Small intestine (tissue), 7 donors: Measurements from ENCODE around the gene DIS3L2. TPM values are rescaled to one million over a fixed set of nuclear protein-coding genes. Genes with fewer than 3 reads are reported as not detected.

Experiments used
- DNase-seq, 2 donors: peaks; one replicate each; pipeline versions ENCODE4 v3.0.0 to v3.0.0-alpha.2; 2013
- FAIRE-seq: peaks from 2 replicates; lab custom pipeline; 2012; peaks lifted over from hg19 to GRCh38; lab: Jason Lieb, UNC
- H3K27ac ChIP-seq, 3 donors: one replicate each; pipeline ENCODE4 v1.5.1; 2013; ENCODE audit warnings: low read length in 2 of 3, mild to moderate bottlenecking in 2 of 3, control low read depth in 1 of 3, inconsistent platforms in 1 of 3, low read depth in 1 of 3, moderate library complexity in 1 of 3
- H3K27me3 ChIP-seq, 3 donors: one replicate each; pipeline ENCODE4 v1.6.1; 2013; ENCODE audit warnings: low read length in 3 of 3, inconsistent platforms in 1 of 3; ENCODE audit not compliant: control insufficient read depth in 3 of 3, insufficient read depth in 3 of 3
- H3K36me3 ChIP-seq, 3 donors: one replicate each; pipeline ENCODE4 v1.6.1; 2013; ENCODE audit warnings: low read length in 3 of 3, inconsistent platforms in 1 of 3, low read depth in 1 of 3, mild to moderate bottlenecking in 1 of 3, moderate library complexity in 1 of 3; ENCODE audit not compliant: control insufficient read depth in 3 of 3, insufficient read depth in 2 of 3
- H3K4me1 ChIP-seq, 3 donors: one replicate each; pipeline ENCODE4 v1.6.1; 2013; ENCODE audit warnings: low read length in 2 of 3, inconsistent platforms in 1 of 3, low read depth in 1 of 3, mild to moderate bottlenecking in 1 of 3, moderate library complexity in 1 of 3; ENCODE audit not compliant: control insufficient read depth in 3 of 3, insufficient read depth in 2 of 3
- H3K4me3 ChIP-seq, 3 donors: one replicate each; pipeline ENCODE4 v1.5.1; 2013; ENCODE audit warnings: low read length in 3 of 3, control low read depth in 1 of 3, inconsistent platforms in 1 of 3, low read depth in 1 of 3, mild to moderate bottlenecking in 1 of 3, moderate library complexity in 1 of 3
- H3K9me3 ChIP-seq, 2 donors: one replicate each; pipeline ENCODE4 v1.6.1; 2013; ENCODE audit warnings: low read depth in 1 of 2, low read length in 1 of 2; ENCODE audit not compliant: control insufficient read depth in 2 of 2, insufficient read depth in 1 of 2
- WGBS, 3 donors: extraction: QIAGEN DNeasy Blood & Tissue Kit; methylation state at CpG; one replicate each; pipeline ENCODE4 v1.1.7; 2013; 5-methylcytosine and 5-hydroxymethylcytosine counted together
- polyA plus RNA-seq, 4 donors: library from polyadenylated mRNA; stranded (reverse) in 3 of 4; unstranded in 1 of 4; fragments of 200-250 nt in 3 of 4; fragments of 120-200 nt in 1 of 4; gene quantifications; one replicate each; pipeline versions ENCODE4 v1.2.1 to v1.2.3, GENCODE V29; 2013
- donor health status: healthy with polysubstance abuse.
- donor health status: control.
- donor health status: control.
- donor health status: Bipolar disorder and iron deficiency.
- donor health status: healthy.

DIS3L2 gene
- polyA plus RNA-seq, 4 donors = 8.3 to 22.1 (median 11.8) TPM

DNA sequence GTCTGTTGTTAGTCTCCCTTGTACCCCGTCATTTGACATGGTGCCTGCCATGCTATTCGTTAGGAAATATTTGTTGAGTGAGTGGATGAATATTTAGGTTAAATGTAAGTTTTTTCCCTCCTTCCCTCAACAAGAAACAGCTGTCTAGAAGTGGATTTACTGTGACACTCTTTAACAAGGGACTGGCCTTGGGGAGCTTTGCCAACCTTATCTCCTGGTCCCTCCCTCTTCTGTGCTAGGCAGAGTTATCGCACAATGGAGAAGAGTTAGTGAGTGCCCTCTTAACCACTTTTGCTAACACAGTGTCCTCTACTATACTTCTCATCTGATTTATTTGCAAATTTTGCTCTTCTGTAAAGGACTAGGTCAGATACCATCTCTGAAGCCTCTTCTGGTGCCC lies 61.2 kb downstream of the DIS3L2 start:
- no peak overlapping the region for H3K27ac ChIP-seq
- no peaks in the 10 kb centered on the region for H3K4me1 ChIP-seq
- DNase-seq (peak; percentile 13 to 44), FAIRE-seq (no peak)
- no peaks in the 10 kb centered on the region for H3K9me3 ChIP-seq
- WGBS, 3 donors = 33 to 68% (median 64%) methylated on average over 3 of the region's 3 CpGs
- peaks cover 9 to 15% (median 14%) of the 10 kb centered on the region in 3 donors for H3K36me3 ChIP-seq
- no peaks in the 10 kb centered on the region for H3K27me3 ChIP-seq
- no peak overlapping the region for H3K4me3 ChIP-seq

DNA sequence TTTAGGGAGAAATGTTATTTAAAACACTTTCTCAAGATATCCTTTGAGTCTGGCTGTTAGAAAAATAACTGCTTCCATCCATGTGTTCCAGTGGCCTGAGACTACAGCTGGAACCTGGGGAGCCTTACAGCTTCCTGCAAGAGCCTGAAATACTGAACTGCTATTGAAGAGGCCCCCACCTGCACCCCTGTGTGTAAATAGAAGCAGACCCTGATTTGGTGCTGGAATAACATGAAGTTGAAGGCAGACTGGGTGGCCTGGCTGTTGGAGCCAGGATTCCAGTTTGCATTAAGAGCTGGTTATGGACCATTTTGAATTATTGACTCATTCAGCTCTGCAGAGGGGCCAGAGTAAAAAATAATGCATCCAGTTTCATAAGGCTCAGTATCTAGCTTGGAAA lies 61.9 kb downstream of the DIS3L2 start:
- Histone ChIP-seq H3K36me3 (peaks cover 9 to 15% (median 11%) of the 10 kb centered on the region in 3 donors), H3K9me3 (no peaks in the 10 kb centered on the region), H3K27me3 (no peaks in the 10 kb centered on the region), H3K4me3 (no peak overlapping the region), H3K4me1 (no peaks in the 10 kb centered on the region), H3K27ac (no peak overlapping the region)
- DNase-seq = no peak
- no peak for FAIRE-seq

DNA sequence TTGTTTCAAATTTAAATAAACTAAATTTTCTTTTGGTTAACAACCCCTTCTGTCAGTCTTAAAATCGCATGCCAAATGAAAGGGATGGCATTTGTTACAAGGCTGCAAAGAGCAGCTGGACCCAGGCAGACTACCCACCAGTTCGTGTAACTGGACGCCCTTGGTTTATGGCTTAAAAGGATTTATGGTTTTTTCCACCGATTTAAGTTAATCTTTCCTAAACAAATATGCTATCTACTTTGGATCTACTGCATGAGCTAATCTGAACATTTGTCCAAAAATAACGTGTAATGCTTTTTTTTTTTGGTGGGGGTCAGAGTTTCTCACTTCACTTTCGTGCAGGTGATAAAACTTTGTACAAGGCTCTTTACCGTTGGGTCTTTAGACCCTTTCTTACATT lies 62.9 kb downstream of the DIS3L2 start:
- H3K27ac ChIP-seq = no peak overlapping the region
- FAIRE-seq (no peak), DNase-seq (no peak)
- H3K4me1 ChIP-seq = no peaks in the 10 kb centered on the region
- no peaks in the 10 kb centered on the region for H3K27me3 ChIP-seq
- WGBS, 3 donors = 83 to 92% (median 86%) methylated on average over 7 of the region's 7 CpGs
- H3K36me3 ChIP-seq = peaks cover 9 to 13% (median 11%) of the 10 kb centered on the region in 3 donors
- no peak overlapping the region for H3K4me3 ChIP-seq
- no peaks in the 10 kb centered on the region for H3K9me3 ChIP-seq

DNA sequence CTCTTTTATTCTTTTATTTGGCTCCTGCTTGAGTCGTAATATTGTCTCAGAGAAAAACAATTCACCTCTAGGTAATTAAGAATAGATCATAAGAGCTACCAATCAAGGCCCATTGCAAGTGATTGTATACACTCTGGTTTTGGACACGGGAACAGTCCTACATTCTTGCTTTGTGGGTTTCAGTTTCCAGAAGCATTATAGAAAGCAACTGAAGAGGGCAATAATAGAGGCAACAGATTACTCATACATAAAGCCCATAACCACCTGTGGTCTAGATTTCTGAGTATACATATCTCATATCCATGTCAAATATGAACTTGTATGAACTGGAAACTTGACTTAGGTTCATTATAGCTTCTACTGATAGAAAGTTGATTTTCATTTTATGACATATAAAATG lies 65.4 kb downstream of the DIS3L2 start:
- DNase-seq = no peak
- no peak overlapping the region for H3K4me3 ChIP-seq
- peaks cover 6 to 14% (median 10%) of the 10 kb centered on the region in 3 donors for H3K36me3 ChIP-seq
- WGBS, 3 donors = 81 to 95% (median 90%) methylated on average over 2 of the region's 2 CpGs
- no peaks in the 10 kb centered on the region for H3K9me3 ChIP-seq
- FAIRE-seq = no peak
- no peak overlapping the region for H3K27ac ChIP-seq
- H3K4me1 ChIP-seq = no peaks in the 10 kb centered on the region
- H3K27me3 ChIP-seq = no peaks in the 10 kb centered on the region

DNA sequence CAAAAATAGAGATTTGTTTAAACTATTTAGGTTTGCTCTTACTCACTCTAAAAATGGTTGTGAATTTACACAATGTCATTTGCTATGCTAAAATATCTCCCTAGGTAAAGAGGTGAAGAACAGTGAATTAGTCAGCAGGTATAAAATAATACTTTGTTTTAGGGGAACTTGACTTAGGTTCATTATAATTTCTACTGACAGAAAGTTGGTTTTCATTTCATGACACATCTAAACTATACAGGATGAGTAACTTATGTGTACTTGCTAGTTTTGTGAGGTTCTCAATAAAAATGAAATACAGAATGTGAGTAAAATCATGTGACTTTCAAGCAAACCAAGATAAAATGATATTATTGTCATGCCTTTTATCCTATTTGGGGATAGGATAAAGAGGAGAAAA lies 66.0 kb downstream of the DIS3L2 start:
- Histone ChIP-seq H3K27me3 (no peaks in the 10 kb centered on the region), H3K27ac (no peak overlapping the region), H3K4me1 (no peaks in the 10 kb centered on the region), H3K9me3 (no peaks in the 10 kb centered on the region), H3K4me3 (no peak overlapping the region), H3K36me3 (peaks cover 6 to 14% (median 10%) of the 10 kb centered on the region in 3 donors)
- no peak for DNase-seq
- no peak for FAIRE-seq

DNA sequence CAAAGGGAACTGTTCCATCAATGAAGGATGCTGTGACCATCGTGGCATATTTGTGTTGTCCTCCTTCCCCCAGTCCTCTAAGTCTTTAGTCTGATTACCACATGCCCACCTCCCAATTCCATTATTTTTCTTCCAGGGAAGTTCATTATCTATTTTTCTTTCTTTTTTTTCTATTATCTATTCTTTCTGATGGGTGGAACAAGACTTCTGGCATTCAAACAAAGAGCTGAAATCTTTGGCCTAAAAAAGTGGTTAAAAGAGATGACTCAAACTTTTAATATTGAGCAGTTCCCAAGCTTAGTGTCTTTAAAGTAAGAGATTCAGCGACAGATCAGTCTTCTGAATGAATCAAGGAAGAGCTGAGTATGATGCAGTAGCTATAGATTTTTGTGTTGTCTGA lies 66.6 kb downstream of the DIS3L2 start:
- no peak overlapping the region for H3K27ac ChIP-seq
- DNase-seq (no peak), FAIRE-seq (no peak)
- H3K4me3 ChIP-seq = no peak overlapping the region
- H3K9me3 ChIP-seq = no peaks in the 10 kb centered on the region
- H3K27me3 ChIP-seq = no peaks in the 10 kb centered on the region
- no peaks in the 10 kb centered on the region for H3K4me1 ChIP-seq
- 80 to 98% (median 95%) methylated on average over 2 of the region's 2 CpGs for WGBS, 3 donors
- peaks cover 6 to 14% (median 10%) of the 10 kb centered on the region in 3 donors for H3K36me3 ChIP-seq

DNA sequence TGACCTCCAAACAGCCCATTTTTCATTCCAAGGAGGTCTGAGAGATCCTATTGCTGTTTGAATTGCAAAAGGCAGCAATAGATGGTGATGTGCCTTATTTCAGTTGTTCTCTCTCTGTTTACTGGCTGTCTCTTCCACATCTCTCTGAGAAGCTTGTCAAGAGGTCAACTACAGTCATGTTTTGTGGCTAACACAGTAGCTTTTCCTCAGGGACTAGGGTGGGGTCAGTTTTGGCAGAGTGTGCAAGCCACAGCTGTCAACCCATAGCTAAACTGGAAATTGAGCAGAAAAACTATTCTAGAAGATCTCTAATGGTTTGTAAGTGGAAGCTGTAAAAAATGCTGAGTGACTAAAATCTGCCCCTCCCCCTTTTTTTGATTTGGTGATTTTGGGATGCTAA lies 67.1 kb downstream of the DIS3L2 start:
- FAIRE-seq (no peak), DNase-seq (no peak)
- H3K4me3 ChIP-seq = no peak overlapping the region
- H3K27ac ChIP-seq = no peak overlapping the region
- no peaks in the 10 kb centered on the region for H3K4me1 ChIP-seq
- H3K27me3 ChIP-seq = no peaks in the 10 kb centered on the region
- H3K36me3 ChIP-seq = peaks cover 4 to 11% (median 7%) of the 10 kb centered on the region in 3 donors
- no peaks in the 10 kb centered on the region for H3K9me3 ChIP-seq

DNA sequence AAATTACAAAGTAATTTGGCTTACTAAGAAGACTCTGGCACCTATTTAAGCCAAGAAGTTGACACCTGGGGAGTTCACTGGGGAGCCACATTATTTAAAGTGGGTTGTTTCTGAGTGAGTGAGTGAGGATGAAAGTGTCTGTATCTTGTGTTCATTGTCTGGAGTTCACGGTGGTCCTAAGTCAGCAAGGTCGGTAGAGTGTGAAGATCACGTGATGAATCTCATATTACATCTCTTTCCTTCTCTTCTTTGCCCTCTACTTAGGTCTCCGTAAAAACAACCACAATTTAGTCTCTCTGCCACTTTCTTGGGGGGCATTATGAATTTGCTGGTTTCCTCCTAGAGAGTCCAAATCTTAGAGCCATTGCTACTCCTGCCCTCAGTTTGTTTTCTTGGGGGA lies 67.8 kb downstream of the DIS3L2 start:
- Histone ChIP-seq H3K4me1 (no peaks in the 10 kb centered on the region), H3K27me3 (no peaks in the 10 kb centered on the region), H3K9me3 (no peaks in the 10 kb centered on the region), H3K27ac (no peak overlapping the region), H3K36me3 (peaks cover 1 to 10% (median 6%) of the 10 kb centered on the region in 3 donors), H3K4me3 (no peak overlapping the region)
- DNase-seq (no peak), FAIRE-seq (no peak)
- 68 to 75% (median 71%) methylated on average over 4 of the region's 4 CpGs for whole genome bisulfite sequencing, 3 donors

DNA sequence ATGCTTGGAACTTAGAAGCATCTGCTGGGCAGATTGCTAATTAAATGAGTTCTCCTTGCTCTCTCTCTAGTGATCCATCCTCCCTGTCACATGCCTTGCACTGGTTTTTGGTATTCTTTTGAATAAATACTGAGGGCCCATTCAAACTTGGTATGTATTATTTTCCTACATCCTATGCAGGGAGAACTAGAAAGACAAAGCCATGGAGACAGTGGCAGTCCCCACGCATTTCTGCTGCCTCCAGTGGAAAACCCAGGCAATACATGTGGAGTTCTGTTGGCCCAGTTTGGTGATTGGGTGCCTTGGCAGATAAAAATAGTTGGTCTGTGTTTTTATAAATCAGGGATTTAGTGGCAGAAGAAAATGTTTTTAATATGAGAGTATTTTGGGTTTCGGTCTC lies 68.7 kb downstream of the DIS3L2 start:
- Histone ChIP-seq H3K9me3 (no peaks in the 10 kb centered on the region), H3K36me3 (peaks cover 1 to 6% (median 5%) of the 10 kb centered on the region in 3 donors), H3K27ac (no peak overlapping the region), H3K4me1 (no peaks in the 10 kb centered on the region), H3K4me3 (no peak overlapping the region), H3K27me3 (no peaks in the 10 kb centered on the region)
- FAIRE-seq (no peak), DNase-seq (peak in 1 of 2 donors; percentile 12)
- WGBS, 3 donors = 95 to 97% (median 96%) methylated on average over 2 of the region's 2 CpGs
